HCT116 (cell line): ENCODE data around the gene KCNK1. TPM values are rescaled to one million over a fixed set of nuclear protein-coding genes. Genes with fewer than 3 reads are reported as not detected.

ENCODE experiments used
- ATAC-seq: fragments of 200-7000 bp; cut with Tn5 transposase; 2 replicates; pipeline ENCODE4 v1.9.1; 2020; ENCODE audit warnings: mild to moderate bottlenecking, moderate library complexity
- Bru-seq: library from RNA; stranded (reverse); fragments of 400-500 nt; gene quantifications from one replicate; lab custom pipeline; 2021; lab: Mats Ljungman, UMichigan
- BruChase-seq, 2 experiments: library from RNA; stranded (reverse); fragments of 400-500 nt; gene quantifications; one replicate each; lab custom pipeline; 2021; lab: Mats Ljungman, UMichigan
- BruUV-seq: library from RNA; stranded (reverse); fragments of 400-500 nt; replicated peaks from 2 replicates; lab custom pipeline; 2021; lab: Mats Ljungman, UMichigan
- CTCF ChIA-PET: fragments of 300-600 bp; sonication (Branson Sonifier 250); formaldehyde crosslinking; loops from one replicate; lab custom pipeline; 2021; ENCODE audit warnings: antibody characterized with exemption; lab: Charles Lee
- POLR2A ChIA-PET: fragments of 300-600, 350-600 bp; sonication (Branson Sonifier 250); formaldehyde crosslinking; loops from one replicate; lab custom pipeline; 2021; ENCODE audit warnings: antibody characterized with exemption; lab: Charles Lee
- RAD21 ChIA-PET, 2 experiments: fragments of 300-600 bp; sonication (Branson Sonifier 250); formaldehyde crosslinking; loops; one replicate each; lab custom pipeline; 2023; ENCODE audit warnings: low total read pairs in 2 of 2; ENCODE audit not compliant: uncharacterized antibody in 2 of 2, unreplicated experiment in 2 of 2, low non-redundant PET in 1 of 2; lab: Charles Lee
- DNase-seq: peaks from one replicate; pipeline ENCODE4 v3.0.0-alpha.2; 2010; ENCODE audit warnings: low read depth, low spot score
- H2AFZ ChIP-seq: fragments of 200-600 bp; shearing (Covaris generic), sonication (generic); 2 replicates; pipeline ENCODE4 v1.6.1; 2017; ENCODE audit warnings: low read depth, mixed run types, mixed read lengths, antibody characterized with exemption, low read length; ENCODE audit not compliant: poor library complexity, severe bottlenecking
- H3K27ac ChIP-seq: 2 replicates; pipeline ENCODE4 v1.5.1; 2012; ENCODE audit warnings: low read depth, low read length
- H3K27me3 ChIP-seq: fragments of 200-600 bp; sonication (generic); 2 replicates; pipeline ENCODE4 v1.6.1; 2016; ENCODE audit warnings: mixed run types, low read length, mixed read lengths; ENCODE audit not compliant: insufficient read depth
- H3K36me3 ChIP-seq, 2 experiments: fragments of 200-500 bp in 1 of 2; fragments of 200-600 bp in 1 of 2; sonication (Bioruptor generic) in 1 of 2; sonication (generic) in 1 of 2; 2 replicates each; pipeline versions ENCODE4 v1.5.1 to v1.6.1; 2014 to 2016; ENCODE audit warnings: low read length in 2 of 2, inconsistent platforms in 1 of 2, mixed read lengths in 1 of 2, mixed run types in 1 of 2; ENCODE audit not compliant: insufficient read depth in 2 of 2, control insufficient read depth in 1 of 2
- H3K4me1 ChIP-seq, 2 experiments: fragments of 200-600 bp in 1 of 2; sonication (generic) in 1 of 2; 2 replicates each; pipeline versions ENCODE4 v1.5.1 to v1.6.1; 2012 to 2017; ENCODE audit warnings: low read length in 2 of 2, inconsistent platforms in 1 of 2, mild to moderate bottlenecking in 1 of 2, mixed read lengths in 1 of 2, mixed run types in 1 of 2, moderate library complexity in 1 of 2; ENCODE audit not compliant: insufficient read depth in 2 of 2, control insufficient read depth in 1 of 2
- H3K4me2 ChIP-seq: fragments of 200-600 bp; sonication (generic); 2 replicates; pipeline ENCODE4 v1.6.1; 2017; ENCODE audit warnings: mixed run types, low read length, mixed read lengths
- H3K4me3 ChIP-seq, 2 experiments: fragments of 200-600 bp in 1 of 2; sonication (generic) in 1 of 2; replicated peaks in 1 of 2; 2 replicates each; pipeline ENCODE4 v1.5.1; 2011 to 2016; ENCODE audit warnings: low read length in 2 of 2, control low read depth in 1 of 2, low read depth in 1 of 2, mild to moderate bottlenecking in 1 of 2, mixed read lengths in 1 of 2, mixed run types in 1 of 2
- H3K79me2 ChIP-seq: fragments of 200-600 bp; sonication (generic); 2 replicates; pipeline ENCODE4 v1.6.1; 2017; ENCODE audit warnings: mild to moderate bottlenecking, mixed run types, low read length, moderate library complexity, mixed read lengths; ENCODE audit not compliant: insufficient read depth
- H3K9ac ChIP-seq: fragments of 200-600 bp; sonication (generic); 2 replicates; pipeline ENCODE4 v1.6.1; 2016; ENCODE audit warnings: low read length, mixed read lengths
- H3K9me2 ChIP-seq: fragments of 200-600 bp; sonication (generic), shearing (Covaris generic); 2 replicates; pipeline ENCODE4 v1.6.1; 2017; ENCODE audit warnings: mixed run types, mild to moderate bottlenecking, moderate library complexity; ENCODE audit not compliant: insufficient read depth
- H3K9me3 ChIP-seq, 2 experiments: fragments of 200-500 bp in 1 of 2; fragments of 200-600 bp in 1 of 2; sonication (Bioruptor generic) in 1 of 2; sonication (generic) in 1 of 2; 2 replicates each; pipeline ENCODE4 v1.6.1; 2014 to 2017; ENCODE audit warnings: low read length in 2 of 2, mixed read lengths in 2 of 2, inconsistent platforms in 1 of 2, low read depth in 1 of 2, mild to moderate bottlenecking in 1 of 2, mixed run types in 1 of 2, moderate library complexity in 1 of 2; ENCODE audit not compliant: control insufficient read depth in 1 of 2, insufficient read depth in 1 of 2
- H4K20me1 ChIP-seq: fragments of 200-600 bp; sonication (generic), shearing (Covaris generic); 2 replicates; pipeline ENCODE4 v1.6.1; 2017; ENCODE audit warnings: mixed run types, mild to moderate bottlenecking, moderate library complexity; ENCODE audit not compliant: insufficient read depth
- CBX3 ChIP-seq: IDR thresholded peaks from 2 replicates; pipeline ENCODE4 v1.6.1; 2012; ENCODE audit warnings: low read depth
- CEBPB ChIP-seq: IDR thresholded peaks from 2 replicates; pipeline ENCODE4 v1.6.1; 2012; ENCODE audit warnings: low read depth
- EGR1 ChIP-seq: IDR thresholded peaks from 2 replicates; pipeline ENCODE4 v1.6.1; 2012; ENCODE audit warnings: low read depth
- ELF1 ChIP-seq: IDR thresholded peaks from 2 replicates; pipeline ENCODE4 v1.6.1; 2012; ENCODE audit warnings: low read depth, borderline replicate concordance
- JUND ChIP-seq: IDR thresholded peaks from 2 replicates; pipeline ENCODE4 v1.6.1; 2012
- MAX ChIP-seq: IDR thresholded peaks from 2 replicates; pipeline ENCODE4 v1.6.1; 2012
- POLR2A ChIP-seq: IDR thresholded peaks from 2 replicates; pipeline ENCODE4 v1.7.0; 2011; ENCODE audit warnings: borderline replicate concordance; ENCODE audit not compliant: insufficient read depth, insufficient read length; ENCODE audit errors: extremely low read depth
- POLR2AphosphoS5 ChIP-seq: IDR thresholded peaks from 2 replicates; pipeline ENCODE4 v1.6.1; 2011; ENCODE audit warnings: mild to moderate bottlenecking, low read depth, low read length, moderate library complexity
- SIN3A ChIP-seq: IDR thresholded peaks from 2 replicates; pipeline ENCODE4 v1.6.1; 2012; ENCODE audit warnings: low read depth
- SP1 ChIP-seq: IDR thresholded peaks from 2 replicates; pipeline ENCODE4 v1.6.1; 2012; ENCODE audit warnings: low read depth
- TCF7L2 ChIP-seq: IDR thresholded peaks from 2 replicates; pipeline ENCODE4 v1.7.0; 2011; ENCODE audit warnings: borderline replicate concordance, inconsistent platforms; ENCODE audit not compliant: insufficient read depth, insufficient read length; ENCODE audit errors: extremely low read depth
- YY1 ChIP-seq: IDR thresholded peaks from 2 replicates; pipeline ENCODE4 v1.6.1; 2011; ENCODE audit warnings: low read length, low read depth, moderate library complexity, mild to moderate bottlenecking; ENCODE audit not compliant: insufficient replicate concordance; ENCODE audit errors: extremely low read depth
- ZBTB33 ChIP-seq: IDR thresholded peaks from 2 replicates; pipeline ENCODE4 v1.6.1; 2011; ENCODE audit warnings: mild to moderate bottlenecking, low read length, moderate library complexity; ENCODE audit not compliant: insufficient replicate concordance; ENCODE audit errors: extremely low read depth
- intact Hi-C: fragments of 100-400 bp; cut with micrococcal nuclease; formaldehyde crosslinking; loops from 2 replicates; pipeline ENCODE4 v1.10.0; 2022
- long read RNA-seq: library from polyadenylated mRNA; unstranded; transcript quantifications from one replicate; pipeline ENCODE4 v2.0.0, GENCODE V29; 2021; ENCODE audit not compliant: unreplicated experiment
- polyA plus RNA-seq: library from polyadenylated mRNA; unstranded; fragments of >200 nt; gene quantifications from 2 replicates; pipeline ENCODE4 v1.2.1, GENCODE V29; 2012; ENCODE audit warnings: missing spikeins
- total RNA-seq: library from RNA; stranded (reverse); gene quantifications from one replicate; pipeline ENCODE4 v1.2.1, GENCODE V29; 2021; ENCODE audit not compliant: unreplicated experiment

Gene KCNK1
- 28.4 TPM for total RNA-seq
- 27.9 and 39.7 TPM in 2 replicates for polyA plus RNA-seq
- percentile 87 among the genes with signal in this experiment for Bru-seq, nascent RNA
- percentile 69 among the genes with signal in this experiment for BruChase-seq, experiment 1, labeled RNA remaining after a 6-hour chase
- BruChase-seq, experiment 2, labeled RNA remaining after a 2-hour chase, result percentile 67 among the genes with signal in this experiment
- long read RNA-seq, transcript KCNK1-202 (3 exons, 2,161 nt), result major isoform, 99 of 106 reads
- long read RNA-seq, partial matches to known transcripts, result 2 of 106 reads
- long read RNA-seq, other reads (novel, unspliced or antisense), result 5 of 106 reads

- intact Hi-C loops, result no loop called here
- ChIA-PET RAD21 (no interaction called here), POLR2A (no interaction called here), CTCF (no interaction called here)
- H3K27me3 ChIP-seq, result no peaks in the 10 kb centered on the region
- no peaks in the 10 kb centered on the region for H3K36me3 ChIP-seq
- H3K4me2 ChIP-seq, result peak within 1 kb of the TSS; percentile 79
- peak within 1 kb of the TSS; percentile 85 for H3K9ac ChIP-seq
- H3K4me1 ChIP-seq, result peaks cover 9 to 21% of the 10 kb centered on the region in 2 experiments
- H4K20me1 ChIP-seq, result no peaks in the 10 kb centered on the region
- H3K9me3 ChIP-seq, result no peaks in the 10 kb centered on the region
- DNase-seq (peak; percentile 83), ATAC-seq (peak; percentile 89)
- peak within 1 kb of the TSS; percentile 74 for H2AFZ ChIP-seq
- TSS peak; percentile 91 for BruUV-seq
- H3K27ac ChIP-seq, result peak within 1 kb of the TSS; percentile 91
- TF ChIP-seq YY1 (peak; percentile 37), SIN3A (peak; percentile 49), CEBPB (peak; percentile 96), POLR2A (peak; percentile 66), SP1 (peak; percentile 48), JUND (0 out of 2 replicates have a peak, but pooled peaks have one; percentile 8), MAX (peak; percentile 60; the same call in 1 of the 2 replicates), POLR2AphosphoS5 (peak; percentile 87), TCF7L2 (peak; percentile 21), ELF1 (no peak; the same call in 1 of the 2 replicates), EGR1 (peak; percentile 58), ZBTB33 (no peak), CBX3 (no peak; the same call in 1 of the 2 replicates)
- H3K4me3 ChIP-seq, result peak within 1 kb of the TSS; percentile 84 to 96
- H3K79me2 ChIP-seq, result peaks cover 40% of the 10 kb centered on the region
- H3K9me2 ChIP-seq, result no peaks in the 10 kb centered on the region
These were observed at the start of gene KCNK1 for GRCh38 chr1:233613252-233614172. KCNK1 (plus strand) TSS chr1:233614106; CDS start chr1:233614172, 66 bp downstream.
